ENCODE data around the gene TNFRSF25. TPM values are rescaled to one million over a fixed set of nuclear protein-coding genes. Genes with fewer than 3 reads are reported as not detected.

Gene TNFRSF25
- polyA plus RNA-seq, 1 of the 3 experiments (the other 2 are of a cell fraction) = 20.8 TPM

DNA sequence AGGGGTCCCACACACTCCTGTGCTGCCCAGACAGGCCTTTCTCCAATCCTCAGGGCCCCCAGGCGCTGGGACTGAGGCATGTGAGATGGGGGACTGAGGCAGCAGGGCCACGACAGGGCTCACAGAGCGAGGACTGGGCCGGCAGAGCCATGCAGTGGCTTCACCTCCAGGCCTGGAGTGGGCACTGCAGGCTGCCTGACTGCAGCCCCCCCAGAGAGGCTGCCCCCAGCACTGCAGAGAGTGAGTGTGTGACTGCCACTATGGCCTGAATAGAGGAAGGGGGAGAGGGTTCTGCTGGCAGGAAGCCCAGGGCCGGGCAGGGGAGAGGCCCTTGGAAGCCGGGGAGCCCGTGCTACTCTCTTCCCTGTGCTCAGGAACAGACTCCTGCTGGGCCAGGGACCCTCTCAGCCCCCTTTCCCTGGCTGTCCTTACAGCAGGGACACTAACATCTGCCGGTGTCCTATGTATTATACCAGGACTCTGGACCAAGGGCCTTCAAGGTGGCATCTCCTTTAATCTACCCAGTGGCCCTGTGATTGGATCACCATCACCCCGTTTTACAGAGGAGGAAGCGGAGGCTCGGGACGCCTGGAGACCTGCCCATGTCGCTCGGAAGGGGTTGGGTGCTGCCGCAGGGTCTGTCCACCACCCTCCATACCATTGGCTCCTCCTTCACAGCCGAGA is 45.7 kb upstream of the TNFRSF25 start:
- Histone ChIP-seq H3K4me1 (ENCODE audit: control insufficient read depth in 1 of 2, insufficient read depth in 2 of 2, low read depth in 1 of 2, low read length in 1 of 2) (peaks cover 0 to 74% of the 10 kb centered on the region in 2 experiments; a peak in 3 of 4 replicates), H3K9me2 (no peaks in the 10 kb centered on the region), H3F3A (replicated peaks; ENCODE audit: insufficient read depth) (peaks cover 5% of the 10 kb centered on the region), H3K4me3 (ENCODE audit: low read depth in 2 of 2, low read length in 1 of 2) (no peak overlapping the region), H3K27ac (ENCODE audit: low read depth in 2 of 2, low read length in 1 of 2) (peak overlapping the region in 1 of 2 experiments; percentile 93; a peak in 2 of 4 replicates), H4K20me1 (ENCODE audit: insufficient read depth) (no peaks in the 10 kb centered on the region), H3K27me3 (ENCODE audit: insufficient read depth) (no peaks in the 10 kb centered on the region), H3K4me2 (no peak overlapping the region), H2AFZ (ENCODE audit: low read depth) (no peak overlapping the region), H3K79me2 (ENCODE audit: insufficient read depth) (no peaks in the 10 kb centered on the region), H3K36me3 (replicated peaks in 1 of 2; ENCODE audit: control insufficient read depth in 1 of 2, insufficient read depth in 2 of 2, low read length in 1 of 2) (no peaks in the 10 kb centered on the region), H3K9me3 (no peaks in the 10 kb centered on the region), H3K9ac (no peak overlapping the region)
- CTCF ChIA-PET = interaction anchor here (1.0 to 17.4 kb wide), 8 partner anchors 8 to 43 kb away, joined by 4 to 211 read pairs (median 6); partner anchors contain the start of genes NOL9, PLEKHG5 and TAS1R1
- 80% methylated on average over 3 of the region's 16 CpGs for WGBS (ENCODE audit: low lambda C conversion rate)
- peak; percentile 79 for DNase-seq
- POLR2A ChIA-PET = interaction anchor here (0.6 to 1.3 kb wide), 4 partner anchors 13 to 453 kb away, joined by 3 to 6 read pairs (median 3); no protein-coding TSS in a partner anchor
- peak; percentile 32 for TF ChIP-seq RAD21 (IDR thresholded peaks at IDR 0.05; ENCODE audit: low read length)
- TF ChIP-seq EP300 (IDR thresholded peaks at IDR 0.05; ENCODE audit: borderline replicate concordance in 1 of 2, low read depth in 1 of 2, low read length in 1 of 2) = peak in 1 of 2 experiments; percentile 31; a peak in 1 of 4 replicates
- TF ChIP-seq ELF1 (IDR thresholded peaks at IDR 0.05) = no peak
- 0 out of 2 replicates have a peak, but pooled peaks have one; percentile 17 for TF ChIP-seq MXI1 (IDR thresholded peaks at IDR 0.05; ENCODE audit: low read depth, low read length)

DNA sequence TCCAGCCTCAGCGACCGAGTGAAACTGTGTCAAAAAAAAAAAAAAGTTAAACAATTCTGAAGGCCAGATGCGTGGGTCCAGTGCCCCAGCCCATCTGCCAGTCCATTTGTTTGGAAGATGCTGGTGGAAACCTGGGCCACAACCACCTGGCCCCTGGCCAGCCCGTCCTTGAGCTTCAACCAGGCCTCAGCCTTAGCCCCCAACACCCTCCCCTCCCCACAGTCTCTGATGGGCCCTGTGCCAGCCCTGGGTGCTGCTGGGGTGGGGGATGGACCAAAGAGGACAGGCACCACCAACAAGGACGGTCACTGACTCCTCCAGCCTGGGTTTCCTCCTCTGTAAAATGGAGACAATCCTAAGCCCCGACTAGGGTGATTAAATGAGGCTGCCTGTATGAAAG is 45.1 kb upstream of the TNFRSF25 start:
- POLR2A ChIA-PET = interaction anchor here (0.6 to 1.3 kb wide), 3 partner anchors 13 to 452 kb away, joined by 3 read pairs; no protein-coding TSS in a partner anchor
- no peak overlapping the region for H3K4me3 ChIP-seq (ENCODE audit: low read depth in 2 of 2, low read length in 1 of 2)
- 72% methylated on average over 5 of the region's 6 CpGs for WGBS (ENCODE audit: low lambda C conversion rate)
- no peaks in the 10 kb centered on the region for H4K20me1 ChIP-seq (ENCODE audit: insufficient read depth)
- peaks cover 5% of the 10 kb centered on the region for H3F3A ChIP-seq (replicated peaks; ENCODE audit: insufficient read depth)
- H3K27ac ChIP-seq (ENCODE audit: low read depth in 2 of 2, low read length in 1 of 2) = peak overlapping the region in 1 of 2 experiments; percentile 93; a peak in 2 of 4 replicates
- DNase-seq = peak; percentile 78
- no peaks in the 10 kb centered on the region for H3K9me2 ChIP-seq
- H3K27me3 ChIP-seq (ENCODE audit: insufficient read depth) = no peaks in the 10 kb centered on the region
- no peak; a peak in 1 of 4 replicates for TF ChIP-seq EP300 (IDR thresholded peaks at IDR 0.05; ENCODE audit: borderline replicate concordance in 1 of 2, low read depth in 1 of 2, low read length in 1 of 2)
- TF ChIP-seq RCOR1 (IDR thresholded peaks at IDR 0.05; ENCODE audit: low read length) = 0 out of 2 replicates have a peak, but pooled peaks have one; percentile 21
- peak; percentile 66 for TF ChIP-seq CHD2 (IDR thresholded peaks at IDR 0.05; ENCODE audit: low read length, partially characterized antibody)
- TF ChIP-seq RAD21 (IDR thresholded peaks at IDR 0.05; ENCODE audit: low read length) = no peak
- TF ChIP-seq ELF1 (IDR thresholded peaks at IDR 0.05) = no peak
- no peak for TF ChIP-seq JUND (IDR thresholded peaks at IDR 0.05)
- no peak for TF ChIP-seq FOXM1 (IDR thresholded peaks at IDR 0.05; ENCODE audit: low read depth)
- TF ChIP-seq, protein P1, sequence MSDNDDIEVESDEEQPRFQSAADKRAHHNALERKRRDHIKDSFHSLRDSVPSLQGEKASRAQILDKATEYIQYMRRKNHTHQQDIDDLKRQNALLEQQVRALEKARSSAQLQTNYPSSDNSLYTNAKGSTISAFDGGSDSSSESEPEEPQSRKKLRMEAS (IDR thresholded peaks at IDR 0.05; ENCODE audit: low read depth) = no peak
- TF ChIP-seq SMC3 (IDR thresholded peaks at IDR 0.05; ENCODE audit: low read depth, low read length) = no peak
- TF ChIP-seq GATA2 (CRISPR knock-in tag; IDR thresholded peaks at IDR 0.05) = peak; percentile 83
- no peak for TF ChIP-seq RXRA (IDR thresholded peaks at IDR 0.05; ENCODE audit: borderline replicate concordance, low read depth)
- H3K9me3 ChIP-seq = no peaks in the 10 kb centered on the region
- peaks cover 0 to 80% of the 10 kb centered on the region in 2 experiments; a peak in 3 of 4 replicates for H3K4me1 ChIP-seq (ENCODE audit: control insufficient read depth in 1 of 2, insufficient read depth in 2 of 2, low read depth in 1 of 2, low read length in 1 of 2)
- CTCF ChIA-PET = interaction anchor here (1.0 to 17.4 kb wide), 4 partner anchors 8 to 44 kb away, joined by 4 to 211 read pairs (median 6); partner anchors contain the start of genes NOL9, PLEKHG5 and TAS1R1
- no peak overlapping the region for H3K9ac ChIP-seq
- H3K36me3 ChIP-seq (replicated peaks in 1 of 2; ENCODE audit: control insufficient read depth in 1 of 2, insufficient read depth in 2 of 2, low read length in 1 of 2) = no peaks in the 10 kb centered on the region
- H3K4me2 ChIP-seq = no peak overlapping the region
- no peak overlapping the region for H2AFZ ChIP-seq (ENCODE audit: low read depth)
- H3K79me2 ChIP-seq (ENCODE audit: insufficient read depth) = no peaks in the 10 kb centered on the region
